Nephron (organoid): ENCODE measurements around the gene EDIL3.

ENCODE experiments used
- H3K27ac Mint-ChIP-seq, 3 experiments: 2 replicates each; pipeline ENCODE4 v1.8.0; 2020; ENCODE audit warnings: mixed read lengths in 3 of 3, mild to moderate bottlenecking in 2 of 3, moderate library complexity in 1 of 3
- H3K27me3 Mint-ChIP-seq: 2 replicates; pipeline ENCODE4 v1.8.0; 2021; ENCODE audit warnings: low read depth, mild to moderate bottlenecking, moderate library complexity, mixed read lengths
- H3K36me3 Mint-ChIP-seq: 2 replicates; pipeline ENCODE4 v1.8.0; 2020; ENCODE audit warnings: low read depth, mixed read lengths
- H3K4me1 Mint-ChIP-seq: 2 replicates; pipeline ENCODE4 v1.8.0; 2020; ENCODE audit warnings: mixed read lengths
- H3K4me3 Mint-ChIP-seq, 3 experiments: 2 replicates each; pipeline ENCODE4 v1.8.0; 2020; ENCODE audit warnings: mild to moderate bottlenecking in 3 of 3, mixed read lengths in 3 of 3, moderate library complexity in 2 of 3
- H3K9me3 Mint-ChIP-seq: 2 replicates; pipeline ENCODE4 v1.8.0; 2020; ENCODE audit warnings: mixed read lengths
- CTCF ChIP-seq, 3 experiments: fragments of 200-600 bp; sonication (generic); IDR thresholded peaks; one replicate each; pipeline ENCODE4 v1.5.0; 2021; ENCODE audit warnings: antibody characterized with exemption in 3 of 3; ENCODE audit not compliant: unreplicated experiment in 3 of 3

Gene EDIL3

GRCh38 chr5:83919071-83920041 lies 465.3 kb downstream of the EDIL3 start:
- H3K4me1 Mint-ChIP-seq: no peaks in the 10 kb centered on the region
- H3K27ac Mint-ChIP-seq: no peak overlapping the region
- peaks cover 5% of the 10 kb centered on the region for H3K27me3 Mint-ChIP-seq
- no peak for TF ChIP-seq CTCF (IDR thresholded peaks at IDR 0.05; ENCODE audit: unreplicated experiment in 3 of 3)
- no peak overlapping the region for H3K4me3 Mint-ChIP-seq
- H3K9me3 Mint-ChIP-seq: no peaks in the 10 kb centered on the region
- no peaks in the 10 kb centered on the region for H3K36me3 Mint-ChIP-seq

GRCh38 chr5:83917261-83917908 lies 467.3 kb downstream of the EDIL3 start:
- peaks cover 5% of the 10 kb centered on the region for H3K27me3 Mint-ChIP-seq
- H3K4me3 Mint-ChIP-seq: no peak overlapping the region
- no peaks in the 10 kb centered on the region for H3K36me3 Mint-ChIP-seq
- no peaks in the 10 kb centered on the region for H3K4me1 Mint-ChIP-seq
- H3K9me3 Mint-ChIP-seq: no peaks in the 10 kb centered on the region
- no peak overlapping the region for H3K27ac Mint-ChIP-seq
- no peak for TF ChIP-seq CTCF (IDR thresholded peaks at IDR 0.05; ENCODE audit: unreplicated experiment in 3 of 3)

- no peaks in the 10 kb centered on the region for H3K9me3 Mint-ChIP-seq
- H3K4me3 Mint-ChIP-seq: no peak overlapping the region
- TF ChIP-seq CTCF (IDR thresholded peaks at IDR 0.05; ENCODE audit: unreplicated experiment in 3 of 3): no peak
- no peaks in the 10 kb centered on the region for H3K4me1 Mint-ChIP-seq
- no peak overlapping the region for H3K27ac Mint-ChIP-seq
- H3K27me3 Mint-ChIP-seq: no peaks in the 10 kb centered on the region
- no peaks in the 10 kb centered on the region for H3K36me3 Mint-ChIP-seq
Measured at GRCh38 chr5:83914662-83915418, 469.8 kb downstream of the EDIL3 start.

- Mint-ChIP-seq H3K9me3 (no peaks in the 10 kb centered on the region), H3K27ac (no peak overlapping the region), H3K36me3 (no peaks in the 10 kb centered on the region), H3K4me3 (no peak overlapping the region), H3K27me3 (no peaks in the 10 kb centered on the region), H3K4me1 (no peaks in the 10 kb centered on the region)
- TF ChIP-seq CTCF (IDR thresholded peaks at IDR 0.05; ENCODE audit: unreplicated experiment in 3 of 3): no peak
Measured at GRCh38 chr5:83914199-83914598, 470.5 kb downstream of the EDIL3 start.

GRCh38 chr5:83913593-83913992 lies 471.1 kb downstream of the EDIL3 start:
- Mint-ChIP-seq H3K27ac (no peak overlapping the region), H3K9me3 (no peaks in the 10 kb centered on the region), H3K4me1 (no peaks in the 10 kb centered on the region), H3K4me3 (no peak overlapping the region), H3K27me3 (no peaks in the 10 kb centered on the region), H3K36me3 (no peaks in the 10 kb centered on the region)
- TF ChIP-seq CTCF (IDR thresholded peaks at IDR 0.05; ENCODE audit: unreplicated experiment in 3 of 3): no peak
